ENCODE measurements around the gene IFIT1B. TPM values are rescaled to one million over a fixed set of nuclear protein-coding genes. Genes with fewer than 3 reads are reported as not detected.
"Not testable (repeated sequence)": the region's sequence is repeated elsewhere in the genome, so short reads cannot be mapped to it uniquely, and the experiment has no call there.

Gene IFIT1B
- polyA plus RNA-seq, 1 donor from 2014 or later = not detected

GRCh38 chr10:89406178-89406577 is 28.3 kb downstream of the IFIT1B start:
- H3K9me3 Mint-ChIP-seq, H3K4me3 Mint-ChIP-seq, H3K27me3 Mint-ChIP-seq, H3K4me1 Mint-ChIP-seq: not testable (repeated sequence)
- Mint-ChIP-seq H3K36me3 (peaks cover 10% of the 10 kb centered on the region), H3K27ac (peak overlapping the region in 1 of 3 donors; percentile 33)

DNA sequence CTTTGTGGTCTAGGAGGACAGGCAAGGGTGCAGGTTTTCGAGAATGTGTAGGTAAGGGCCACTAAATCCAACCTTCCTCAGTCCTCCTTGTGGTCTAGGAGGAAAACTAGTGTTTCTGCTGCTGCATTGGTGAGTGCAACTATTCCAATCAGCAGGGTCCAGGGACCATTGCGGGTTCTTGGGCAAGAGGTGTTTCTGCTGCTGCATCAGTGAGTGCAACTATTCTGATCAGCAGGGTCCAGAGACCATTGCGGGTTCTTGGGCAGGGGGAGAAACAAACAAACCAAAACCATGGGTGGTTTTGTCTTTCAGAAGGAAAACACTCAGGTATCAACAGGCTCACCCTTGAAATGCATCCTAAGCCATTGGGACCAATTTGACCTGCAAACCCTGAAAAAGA is 29.9 kb downstream of the IFIT1B start:
- peaks cover 10% of the 10 kb centered on the region for H3K36me3 Mint-ChIP-seq
- H3K27me3 Mint-ChIP-seq, H3K4me1 Mint-ChIP-seq, H3K4me3 Mint-ChIP-seq, H3K9me3 Mint-ChIP-seq, H3K27ac Mint-ChIP-seq: not testable (repeated sequence)

- not testable (repeated sequence) for H3K4me1 Mint-ChIP-seq, H3K27me3 Mint-ChIP-seq, H3K4me3 Mint-ChIP-seq, H3K9me3 Mint-ChIP-seq, H3K27ac Mint-ChIP-seq
- peaks cover 10% of the 10 kb centered on the region for H3K36me3 Mint-ChIP-seq
Observed at GRCh38 chr10:89409282-89409681, 31.4 kb downstream of the IFIT1B start.

DNA sequence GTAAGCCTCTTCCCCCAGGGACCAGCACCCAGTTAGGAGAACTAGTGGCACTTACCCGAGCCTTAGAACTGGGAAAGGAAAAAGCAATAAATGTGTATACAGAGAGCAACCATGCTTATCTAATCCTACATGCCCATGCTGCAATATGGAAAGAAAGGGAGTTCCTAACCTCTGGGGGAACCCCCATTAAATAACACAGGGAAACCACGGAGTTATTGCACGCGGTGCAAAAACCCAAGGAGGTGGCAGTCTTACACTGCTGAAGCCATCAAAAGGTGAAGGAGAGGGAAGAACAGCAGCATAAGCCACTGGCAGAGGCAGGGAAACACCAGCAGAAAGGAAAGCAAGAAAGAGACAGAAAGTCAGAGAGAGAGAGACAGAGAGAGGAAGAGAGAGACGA is 32.7 kb downstream of the IFIT1B start:
- not testable (repeated sequence) for H3K27ac Mint-ChIP-seq, H3K9me3 Mint-ChIP-seq, H3K36me3 Mint-ChIP-seq, H3K27me3 Mint-ChIP-seq
- Mint-ChIP-seq H3K4me3 (peak overlapping the region in 2 of 4 donors; percentile 18 to 70), H3K4me1 (peaks cover 9 to 10% (median 10%) of the 10 kb centered on the region in 3 donors)

DNA sequence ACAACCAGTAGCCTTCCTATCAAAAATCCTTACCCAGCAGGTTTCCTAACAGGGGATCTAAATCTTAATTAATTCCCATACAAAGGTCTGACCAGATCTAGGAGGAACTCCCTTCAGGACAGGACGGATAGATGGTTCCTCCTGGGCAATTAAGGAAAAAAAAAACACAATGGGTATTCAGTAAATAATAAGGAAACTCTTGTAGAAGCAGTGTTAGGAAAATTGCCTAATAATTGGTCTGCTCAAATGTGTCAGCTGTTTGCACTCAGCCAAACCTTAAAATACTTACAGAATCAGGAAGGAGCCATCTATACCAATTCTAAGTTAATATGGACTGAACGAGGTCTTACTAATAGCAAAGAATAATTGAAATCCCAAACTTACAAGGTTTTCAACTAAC is 33.3 kb downstream of the IFIT1B start:
- peaks cover 13 to 14% (median 13%) of the 10 kb centered on the region in 3 donors for H3K4me1 Mint-ChIP-seq
- not testable (repeated sequence) for H3K36me3 Mint-ChIP-seq, H3K9me3 Mint-ChIP-seq, H3K27ac Mint-ChIP-seq, H3K27me3 Mint-ChIP-seq
- peak overlapping the region in 1 of 4 donors; percentile 70 for H3K4me3 Mint-ChIP-seq

DNA sequence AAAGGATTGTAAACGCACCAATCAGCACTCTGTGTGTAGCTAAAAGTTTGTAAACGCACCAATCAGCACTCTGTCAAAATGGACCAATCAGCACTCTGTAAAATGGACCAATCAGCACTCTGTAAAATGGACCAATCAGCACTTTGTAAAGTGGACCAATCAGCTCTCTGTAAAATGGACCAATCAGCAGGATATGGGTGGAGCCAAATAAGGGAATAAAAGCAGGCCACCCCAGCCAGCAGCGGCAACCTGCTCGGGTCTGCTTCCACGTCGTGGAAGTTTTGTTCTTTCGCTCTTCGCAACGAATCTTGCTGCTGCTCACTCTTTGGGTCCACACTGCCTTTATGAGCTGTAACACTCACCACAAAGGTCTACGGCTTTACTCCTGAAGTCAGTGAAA is 34.4 kb downstream of the IFIT1B start:
- H3K4me1 Mint-ChIP-seq = peaks cover 20 to 21% (median 21%) of the 10 kb centered on the region in 3 donors
- H3K4me3 Mint-ChIP-seq = peak overlapping the region in 2 of 4 donors; percentile 28 to 70
- peak overlapping the region; percentile 28 to 100 (median 40) for H3K27ac Mint-ChIP-seq
- not testable (repeated sequence) for H3K9me3 Mint-ChIP-seq, H3K36me3 Mint-ChIP-seq, H3K27me3 Mint-ChIP-seq

DNA sequence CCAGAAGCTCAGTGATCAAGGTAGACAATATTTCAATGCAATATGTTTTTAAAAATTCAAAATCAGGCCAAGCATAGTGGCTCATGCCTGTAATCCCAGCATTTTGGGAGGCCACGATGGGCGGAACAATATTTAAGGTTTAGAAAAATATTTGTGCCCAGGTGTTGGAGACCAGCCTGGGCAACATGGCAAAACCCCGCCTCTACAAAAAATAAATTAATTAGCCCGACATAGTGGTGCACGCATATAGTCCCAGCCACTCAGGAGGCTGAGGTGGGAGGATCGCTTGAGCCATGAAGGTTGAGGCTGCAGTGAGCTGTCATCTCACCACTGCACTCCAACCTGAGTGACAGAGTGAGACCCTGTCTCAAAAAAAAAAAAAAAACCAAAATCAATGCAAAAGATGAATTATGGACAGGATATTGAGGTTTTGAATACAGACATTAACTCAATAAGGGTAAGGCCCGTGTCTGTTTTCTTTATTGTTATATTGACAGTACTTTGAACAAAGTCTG is 35.6 kb downstream of the IFIT1B start:
- peak overlapping the region; percentile 84 to 100 (median 97) for H3K27ac Mint-ChIP-seq
- H3K4me3 Mint-ChIP-seq = peak overlapping the region; percentile 90 to 96 (median 94)
- H3K27me3 Mint-ChIP-seq = no peaks in the 10 kb centered on the region
- H3K9me3 Mint-ChIP-seq = peaks cover 0 to 3% (median 2%) of the 10 kb centered on the region in 3 donors
- peaks cover 2% of the 10 kb centered on the region for H3K36me3 Mint-ChIP-seq
- H3K4me1 Mint-ChIP-seq = peaks cover 25 to 31% (median 31%) of the 10 kb centered on the region in 3 donors

- Mint-ChIP-seq H3K36me3 (peaks cover 2% of the 10 kb centered on the region), H3K27ac (peak within 1 kb of the TSS; percentile 90 to 100 (median 97)), H3K9me3 (peaks cover 0 to 3% (median 2%) of the 10 kb centered on the region in 3 donors), H3K4me1 (peaks cover 25 to 32% (median 31%) of the 10 kb centered on the region in 3 donors), H3K4me3 (peak within 1 kb of the TSS; percentile 90 to 96 (median 94)), H3K27me3 (no peaks in the 10 kb centered on the region)
Observed at GRCh38 chr10:89414146-89414878, 36.5 kb downstream of the IFIT1B start, which contains the start of gene IFIT5. Gene IFIT5 (plus strand): TSS chr10:89414568. CDS start chr10:89414799, 231 bp downstream.

GRCh38 chr10:89414879-89415821 is 37.3 kb downstream of the IFIT1B start:
- H3K9me3 Mint-ChIP-seq = peaks cover 0 to 3% (median 2%) of the 10 kb centered on the region in 3 donors
- H3K27ac Mint-ChIP-seq = peak overlapping the region; percentile 90 to 100 (median 97)
- peaks cover 29 to 36% (median 36%) of the 10 kb centered on the region in 3 donors for H3K4me1 Mint-ChIP-seq
- peaks cover 2% of the 10 kb centered on the region for H3K36me3 Mint-ChIP-seq
- no peaks in the 10 kb centered on the region for H3K27me3 Mint-ChIP-seq
- H3K4me3 Mint-ChIP-seq = peak overlapping the region; percentile 90 to 96 (median 94)

- H3K4me1 Mint-ChIP-seq = peaks cover 31 to 45% (median 39%) of the 10 kb centered on the region in 3 donors
- H3K36me3 Mint-ChIP-seq = peaks cover 4% of the 10 kb centered on the region
- peak overlapping the region; percentile 63 to 87 (median 86) for H3K27ac Mint-ChIP-seq
- H3K4me3 Mint-ChIP-seq = peak overlapping the region in 2 of 4 donors; percentile 57 to 93
- H3K27me3 Mint-ChIP-seq = no peaks in the 10 kb centered on the region
- peaks cover 0 to 3% (median 2%) of the 10 kb centered on the region in 3 donors for H3K9me3 Mint-ChIP-seq
Observed at GRCh38 chr10:89416465-89416864, 38.6 kb downstream of the IFIT1B start.

DNA sequence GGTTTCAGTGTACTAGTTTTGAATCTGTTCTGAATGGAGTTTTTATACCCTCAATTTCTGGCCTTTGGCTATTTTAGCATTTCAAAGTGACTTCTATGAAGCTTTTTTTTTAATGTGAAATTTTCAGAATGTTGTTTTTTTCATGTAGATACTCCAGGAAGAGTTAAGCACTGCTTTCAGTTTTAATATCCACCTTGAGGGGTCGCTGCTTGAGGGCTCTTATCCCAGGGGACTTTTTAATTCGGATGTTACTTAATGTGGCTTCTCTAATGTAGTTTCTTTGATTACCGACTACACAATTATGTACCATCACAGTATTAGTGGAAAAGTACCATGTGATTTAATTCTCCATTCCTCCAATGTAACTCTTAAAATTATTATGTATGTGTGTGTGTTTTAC is 41.7 kb downstream of the IFIT1B start:
- peak overlapping the region in 3 of 4 donors; percentile 61 to 84 (median 77) for H3K4me3 Mint-ChIP-seq
- peaks cover 4% of the 10 kb centered on the region for H3K36me3 Mint-ChIP-seq
- H3K27ac Mint-ChIP-seq = peak overlapping the region in 2 of 3 donors; percentile 39 to 61
- no peaks in the 10 kb centered on the region for H3K27me3 Mint-ChIP-seq
- peaks cover 22 to 41% (median 39%) of the 10 kb centered on the region in 3 donors for H3K4me1 Mint-ChIP-seq
- no peaks in the 10 kb centered on the region for H3K9me3 Mint-ChIP-seq

DNA sequence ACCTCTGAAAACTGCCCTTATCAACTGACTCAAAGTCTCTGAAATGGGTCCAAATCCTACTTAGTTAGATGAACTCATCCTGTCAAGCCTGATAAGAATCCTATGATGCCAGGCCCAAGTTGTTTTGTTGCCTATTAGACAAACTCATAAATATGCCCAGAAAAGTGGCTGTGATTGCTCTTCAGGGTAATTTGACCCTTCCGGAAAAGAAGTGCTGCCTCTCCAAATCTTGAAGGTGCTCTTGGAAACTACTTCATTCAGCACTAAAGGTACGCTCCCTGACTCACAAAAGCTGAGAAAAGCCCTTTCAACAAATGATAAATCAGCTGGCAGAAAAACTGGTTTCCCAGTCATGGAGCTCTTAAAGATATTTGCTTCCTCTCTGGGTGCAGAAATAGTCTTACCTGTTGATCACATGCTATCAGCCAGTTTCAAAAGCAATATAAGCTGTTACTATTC is 43.2 kb downstream of the IFIT1B start:
- H3K36me3 Mint-ChIP-seq = peaks cover 4% of the 10 kb centered on the region
- H3K9me3 Mint-ChIP-seq = no peaks in the 10 kb centered on the region
- H3K4me3 Mint-ChIP-seq = no peak overlapping the region
- H3K27me3 Mint-ChIP-seq = no peaks in the 10 kb centered on the region
- H3K4me1 Mint-ChIP-seq = peaks cover 19 to 35% (median 31%) of the 10 kb centered on the region in 3 donors
- peak overlapping the region; percentile 2 to 21 (median 11) for H3K27ac Mint-ChIP-seq

DNA sequence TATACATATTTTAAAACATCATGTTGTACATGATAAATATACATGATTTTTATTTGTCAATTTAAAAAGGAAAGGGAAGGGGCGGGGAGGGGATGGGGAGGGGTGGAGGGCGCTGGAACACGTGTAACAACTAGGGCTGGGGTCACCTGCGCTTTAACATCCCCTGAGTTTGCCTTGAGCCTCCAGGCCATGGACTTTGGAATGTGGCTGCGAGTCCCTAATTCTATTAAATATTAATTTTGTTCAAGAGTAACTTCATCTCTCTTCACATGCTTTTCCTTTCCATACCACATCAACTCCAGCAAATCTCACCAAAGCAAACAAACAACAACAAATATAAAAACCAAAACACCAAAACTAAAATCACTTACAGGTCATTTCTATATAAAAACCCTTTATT is 47.1 kb downstream of the IFIT1B start:
- Mint-ChIP-seq H3K4me3 (no peak overlapping the region), H3K27me3 (peaks cover 2% of the 10 kb centered on the region), H3K4me1 (peaks cover 2 to 12% (median 8%) of the 10 kb centered on the region in 3 donors), H3K36me3 (peaks cover 2% of the 10 kb centered on the region), H3K27ac (no peak overlapping the region), H3K9me3 (no peaks in the 10 kb centered on the region)

DNA sequence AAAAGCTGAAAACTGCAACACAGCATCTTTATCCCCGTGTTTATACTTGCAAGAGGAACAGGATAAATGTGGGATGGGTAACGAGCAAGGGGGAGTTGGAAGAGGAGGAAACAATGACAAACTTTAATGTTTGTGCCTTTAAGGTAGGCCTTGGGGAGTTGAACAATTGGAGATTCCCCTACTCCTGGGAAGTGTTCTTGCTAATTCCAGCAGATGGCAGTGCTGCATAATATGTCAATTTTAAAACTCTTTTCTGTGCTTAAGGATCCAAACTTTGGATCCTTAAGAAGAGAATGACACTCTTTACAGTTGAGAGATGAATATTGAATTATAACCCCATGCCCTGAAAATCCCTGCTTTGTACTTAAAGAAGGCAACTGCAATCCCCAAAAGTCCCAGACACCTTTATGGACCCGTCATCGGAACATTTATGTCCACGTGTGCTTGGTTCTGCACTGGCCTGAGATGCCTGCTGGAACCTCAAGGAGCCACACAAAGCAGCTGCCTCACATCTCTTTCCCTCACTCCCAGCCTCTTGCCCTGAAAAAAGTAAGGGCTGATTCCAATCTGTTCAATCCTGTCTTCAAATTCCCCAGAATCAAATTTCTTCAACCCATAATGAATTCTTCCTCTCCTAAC is 48.5 kb downstream of the IFIT1B start:
- peaks cover 0 to 5% (median 3%) of the 10 kb centered on the region in 3 donors for H3K4me1 Mint-ChIP-seq
- no peaks in the 10 kb centered on the region for H3K36me3 Mint-ChIP-seq
- no peak overlapping the region for H3K4me3 Mint-ChIP-seq
- H3K27ac Mint-ChIP-seq = no peak overlapping the region
- H3K27me3 Mint-ChIP-seq = peaks cover 2% of the 10 kb centered on the region
- H3K9me3 Mint-ChIP-seq = no peaks in the 10 kb centered on the region

All from IgD-negative memory B cell (primary cell).